Calu3 (cell line): Measurements from ENCODE around the gene MPHOSPH9. TPM values are rescaled to one million over a fixed set of nuclear protein-coding genes. Genes with fewer than 3 reads are reported as not detected.

Experiments used
- BruUV-seq: library from RNA; stranded (reverse); fragments of 400-500 nt; replicated peaks from 2 replicates; lab custom pipeline; 2021; lab: Mats Ljungman, UMichigan
- CTCF ChIA-PET: fragments of 300-600 bp; sonication (Branson Sonifier 250); formaldehyde crosslinking; loops from one replicate; lab custom pipeline; 2022; ENCODE audit warnings: antibody characterized with exemption; lab: Charles Lee
- DNase-seq: peaks from one replicate; pipeline ENCODE4 v3.0.0; 2022
- H3K27ac Mint-ChIP-seq: one replicate; pipeline ENCODE4 v1.8.0; 2022; ENCODE audit warnings: mixed read lengths; ENCODE audit not compliant: unreplicated experiment
- H3K27me3 Mint-ChIP-seq: one replicate; pipeline ENCODE4 v1.8.0; 2022; ENCODE audit warnings: mixed read lengths; ENCODE audit not compliant: unreplicated experiment
- H3K36me3 Mint-ChIP-seq: one replicate; pipeline ENCODE4 v1.8.0; 2022; ENCODE audit warnings: mild to moderate bottlenecking, moderate library complexity, mixed read lengths; ENCODE audit not compliant: insufficient read depth, unreplicated experiment
- H3K4me1 Mint-ChIP-seq: one replicate; pipeline ENCODE4 v1.8.0; 2022; ENCODE audit warnings: mild to moderate bottlenecking, low read depth, mixed read lengths; ENCODE audit not compliant: unreplicated experiment
- H3K4me3 Mint-ChIP-seq: one replicate; pipeline ENCODE4 v1.8.0; 2022; ENCODE audit warnings: mild to moderate bottlenecking, low read depth, moderate library complexity, mixed read lengths; ENCODE audit not compliant: unreplicated experiment
- H3K9me3 Mint-ChIP-seq: one replicate; pipeline ENCODE4 v1.8.0; 2022; ENCODE audit warnings: low read depth, mixed read lengths; ENCODE audit not compliant: unreplicated experiment
- CTCF ChIP-seq: fragments of 200-600 bp; IDR thresholded peaks from one replicate; pipeline ENCODE4 v1.8.0; 2022; ENCODE audit warnings: antibody characterized with exemption; ENCODE audit not compliant: unreplicated experiment
- intact Hi-C: fragments of 100-400 bp; cut with micrococcal nuclease; formaldehyde crosslinking; loops from one replicate; pipeline ENCODE4 v1.10.0; 2022; ENCODE audit not compliant: unreplicated experiment
- total RNA-seq: library from RNA; stranded (reverse); gene quantifications from 2 replicates; pipeline ENCODE4 v1.2.3, GENCODE V29; 2022

The MPHOSPH9 gene
- total RNA-seq, 1 experiment from 2014 or later: 69.5 TPM

GRCh38 chr12:123266679-123267277 lies 33.8 kb upstream of the MPHOSPH9 start:
- intact Hi-C loops: no loop called here
- no peaks in the 10 kb centered on the region for H3K4me1 Mint-ChIP-seq
- CTCF ChIA-PET: interaction anchor here (0.6 kb wide), 1 partner anchor 1870 kb away, joined by 5 read pairs; no protein-coding TSS in a partner anchor
- H3K9me3 Mint-ChIP-seq: no peaks in the 10 kb centered on the region
- H3K4me3 Mint-ChIP-seq: no peak overlapping the region
- no TSS peak for BruUV-seq
- DNase-seq: no peak
- TF ChIP-seq CTCF: no peak
- no peak overlapping the region for H3K27ac Mint-ChIP-seq
- peaks cover 43% of the 10 kb centered on the region for H3K36me3 Mint-ChIP-seq
- H3K27me3 Mint-ChIP-seq: no peaks in the 10 kb centered on the region

GRCh38 chr12:123265851-123266678 lies 33.1 kb upstream of the MPHOSPH9 start:
- intact Hi-C loops: no loop called here
- CTCF ChIA-PET: interaction anchor here (0.6 to 0.7 kb wide), 2 partner anchors 267 to 1869 kb away, joined by 5 to 6 read pairs; no protein-coding TSS in a partner anchor
- BruUV-seq: no TSS peak
- no peak overlapping the region for H3K4me3 Mint-ChIP-seq
- no peaks in the 10 kb centered on the region for H3K4me1 Mint-ChIP-seq
- no peak for TF ChIP-seq CTCF
- H3K27ac Mint-ChIP-seq: no peak overlapping the region
- DNase-seq: no peak
- peaks cover 44% of the 10 kb centered on the region for H3K36me3 Mint-ChIP-seq
- H3K9me3 Mint-ChIP-seq: no peaks in the 10 kb centered on the region
- no peaks in the 10 kb centered on the region for H3K27me3 Mint-ChIP-seq

- H3K27me3 Mint-ChIP-seq: no peaks in the 10 kb centered on the region
- CTCF ChIA-PET: interaction anchor here (0.6 to 0.7 kb wide), 2 partner anchors 14 to 115 kb away, joined by 3 read pairs; no protein-coding TSS in a partner anchor
- H3K9me3 Mint-ChIP-seq: no peaks in the 10 kb centered on the region
- intact Hi-C loops: no loop called here
- no peak for DNase-seq
- no TSS peak for BruUV-seq
- TF ChIP-seq CTCF: no peak
- no peak overlapping the region for H3K4me3 Mint-ChIP-seq
- no peaks in the 10 kb centered on the region for H3K4me1 Mint-ChIP-seq
- H3K27ac Mint-ChIP-seq: peak overlapping the region; percentile 39
- peaks cover 39% of the 10 kb centered on the region for H3K36me3 Mint-ChIP-seq
Measured at GRCh38 chr12:123264642-123265041, 31.7 kb upstream of the MPHOSPH9 start.

- no peaks in the 10 kb centered on the region for H3K4me1 Mint-ChIP-seq
- H3K36me3 Mint-ChIP-seq: peaks cover 37% of the 10 kb centered on the region
- CTCF ChIA-PET: interaction anchor here (0.5 kb wide), 1 partner anchor 68 kb away, joined by 3 read pairs; no protein-coding TSS in a partner anchor
- no peak for TF ChIP-seq CTCF
- BruUV-seq: no TSS peak
- H3K27ac Mint-ChIP-seq: no peak overlapping the region
- no peak for DNase-seq
- H3K4me3 Mint-ChIP-seq: no peak overlapping the region
- intact Hi-C loops: no loop called here
- H3K27me3 Mint-ChIP-seq: no peaks in the 10 kb centered on the region
- no peaks in the 10 kb centered on the region for H3K9me3 Mint-ChIP-seq
Measured at GRCh38 chr12:123263196-123263817, 30.4 kb upstream of the MPHOSPH9 start.
